T-cell (primary cell): ENCODE measurements around the gene DLX4. TPM values are rescaled to one million over a fixed set of nuclear protein-coding genes. Genes with fewer than 3 reads are reported as not detected.

Source experiments
- ATAC-seq, 4 experiments: fragments of 200-7000 bp in 3 of 4; fragments of 150-1000 bp in 1 of 4; cut with Tn5 transposase; replicated peaks in 1 of 4; 1 replicate in 3 of 4; 2 replicates in 1 of 4; pipeline ENCODE4 v1.10.0; 2021; ENCODE audit warnings: moderate library complexity in 3 of 4, mild to moderate bottlenecking in 2 of 4, moderate number of reproducible peaks in 1 of 4
- CTCF ChIA-PET, 2 donors: fragments of 300-600 bp; sonication (Branson Sonifier 250); formaldehyde crosslinking; loops; one replicate each; lab custom pipeline; 2022; ENCODE audit warnings: antibody characterized with exemption in 2 of 2; lab: Charles Lee
- POLR2A ChIA-PET, 2 donors: fragments of 300-600 bp; sonication (Branson Sonifier 250); formaldehyde crosslinking; loops; one replicate each; lab custom pipeline; 2022; ENCODE audit warnings: antibody characterized with exemption in 2 of 2; lab: Charles Lee
- DNase-seq, 35 experiments: peaks; one replicate each; pipeline versions ENCODE4 v3.0.0 to v3.0.0-alpha.2; 2013 to 2023
- H3K27ac ChIP-seq: one replicate; pipeline ENCODE4 v1.5.1; 2013; ENCODE audit warnings: low read length
- H3K27me3 ChIP-seq, 2 experiments: replicated peaks in 1 of 2; 1 replicate in 1 of 2; 2 replicates in 1 of 2; pipeline versions ENCODE4 v1.6.1 to v1.7.0; 2013; ENCODE audit warnings: low read length in 1 of 2, mixed read lengths in 1 of 2; ENCODE audit not compliant: control insufficient read depth in 2 of 2, insufficient read depth in 2 of 2; ENCODE audit errors: extremely low read depth in 1 of 2
- H3K36me3 ChIP-seq, 2 donors: 1 replicate in 1 of 2; 2 replicates in 1 of 2; pipeline versions ENCODE4 v1.6.1 to v1.7.0; 2013; ENCODE audit warnings: low read length in 1 of 2; ENCODE audit not compliant: control insufficient read depth in 2 of 2, insufficient read depth in 1 of 2; ENCODE audit errors: extremely low read depth in 1 of 2
- H3K4me1 ChIP-seq, 2 experiments: 1 replicate in 1 of 2; 2 replicates in 1 of 2; pipeline versions ENCODE4 v1.6.1 to v1.7.0; 2013; ENCODE audit warnings: low read length in 2 of 2, mixed read lengths in 1 of 2; ENCODE audit not compliant: insufficient read depth in 2 of 2, control insufficient read depth in 1 of 2; ENCODE audit errors: extremely low read depth in 1 of 2
- H3K4me3 ChIP-seq, 2 donors: 1 replicate in 1 of 2; 2 replicates in 1 of 2; pipeline versions ENCODE4 v1.5.1 to v1.7.0; 2013; ENCODE audit warnings: mild to moderate bottlenecking in 2 of 2, low read length in 1 of 2, moderate library complexity in 1 of 2; ENCODE audit not compliant: control insufficient read depth in 1 of 2; ENCODE audit errors: extremely low read depth in 1 of 2
- H3K9me3 ChIP-seq: 2 replicates; pipeline ENCODE4 v1.7.0; 2013
- H3K27ac Mint-ChIP-seq, 2 donors: one replicate each; pipeline ENCODE4 v1.8.0; 2020 to 2021; ENCODE audit warnings: mild to moderate bottlenecking in 2 of 2, mixed read lengths in 2 of 2
- H3K27me3 Mint-ChIP-seq, 2 donors: one replicate each; pipeline ENCODE4 v1.8.0; 2021 to 2022; ENCODE audit warnings: mixed read lengths in 2 of 2
- H3K36me3 Mint-ChIP-seq: one replicate; pipeline ENCODE4 v1.8.0; 2021; ENCODE audit warnings: mixed read lengths
- H3K4me1 Mint-ChIP-seq, 3 donors: one replicate each; pipeline ENCODE4 v1.8.0; 2020 to 2022; ENCODE audit warnings: mixed read lengths in 3 of 3, mild to moderate bottlenecking in 1 of 3
- H3K4me3 Mint-ChIP-seq, 3 donors: one replicate each; pipeline ENCODE4 v1.8.0; 2020 to 2022; ENCODE audit warnings: mild to moderate bottlenecking in 3 of 3, mixed read lengths in 3 of 3, moderate library complexity in 3 of 3
- H3K9me3 Mint-ChIP-seq, 3 donors: one replicate each; pipeline ENCODE4 v1.8.0; 2020 to 2022; ENCODE audit warnings: mixed read lengths in 3 of 3
- WGBS: methylation state at CpG from one replicate; pipeline ENCODE4 v1.1.5; 2013; ENCODE audit warnings: missing lambda C conversion rate; ENCODE audit not compliant: insufficient coverage; 5-methylcytosine and 5-hydroxymethylcytosine counted together
- total RNA-seq, 35 experiments: library from RNA in 6 of 35; stranded (reverse) in 6 of 35; fragments of 120-200 nt in 1 of 35; gene quantifications; one replicate each; pipeline versions ENCODE4 v1.2.1 to v1.2.4 and lab custom pipeline; 2013 to 2026

The DLX4 gene
- total RNA-seq, 5 donors from 2014 or later (not counting 1 experiment from before 2014, with no cell fraction given), result 0.30 to 1.2 (median 0.79) TPM

DNA sequence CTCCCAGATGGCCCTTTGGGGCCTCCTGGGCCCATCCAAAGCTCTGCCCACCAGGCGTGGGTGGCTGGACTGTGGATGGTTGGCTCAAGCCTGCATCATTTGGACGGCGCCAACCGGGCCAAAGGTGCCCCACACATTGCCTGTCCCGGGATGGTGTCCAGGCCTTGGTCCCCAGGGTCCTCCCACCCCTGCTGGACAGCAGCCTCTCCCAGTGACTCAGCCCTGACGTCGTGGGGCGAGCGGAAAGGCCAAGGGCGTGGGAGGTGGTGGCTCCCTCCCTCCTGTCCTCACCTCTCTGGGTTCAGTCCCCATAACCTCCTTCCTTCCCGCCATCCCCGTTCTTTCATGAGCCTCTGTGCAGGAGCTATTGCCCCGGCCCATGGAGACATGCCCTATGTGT, 42.1 kb upstream of the DLX4 start:
- Histone ChIP-seq H3K36me3 (no peaks in the 10 kb centered on the region), H3K4me1 (no peaks in the 10 kb centered on the region), H3K27me3 (peaks cover 2 to 54% of the 10 kb centered on the region in 2 experiments), H3K27ac (no peak overlapping the region), H3K9me3 (no peaks in the 10 kb centered on the region), H3K4me3 (no peak overlapping the region)
- 89% methylated on average over 7 of the region's 13 CpGs for WGBS
- ATAC-seq (no peak), DNase-seq (no peak)
- ChIA-PET POLR2A (interaction anchor here in 1 of 2 donors (0.6 kb wide), 1 partner anchor 416 kb away, joined by 4 read pairs; no protein-coding TSS in a partner anchor), CTCF (no interaction called here)
- H3K27me3 Mint-ChIP-seq, result peaks cover 31 to 47% of the 10 kb centered on the region in 2 donors
- H3K4me3 Mint-ChIP-seq, result no peak overlapping the region
- no peaks in the 10 kb centered on the region for H3K9me3 Mint-ChIP-seq
- H3K36me3 Mint-ChIP-seq, result no peaks in the 10 kb centered on the region
- H3K27ac Mint-ChIP-seq, result no peak overlapping the region
- H3K4me1 Mint-ChIP-seq, result no peaks in the 10 kb centered on the region

DNA sequence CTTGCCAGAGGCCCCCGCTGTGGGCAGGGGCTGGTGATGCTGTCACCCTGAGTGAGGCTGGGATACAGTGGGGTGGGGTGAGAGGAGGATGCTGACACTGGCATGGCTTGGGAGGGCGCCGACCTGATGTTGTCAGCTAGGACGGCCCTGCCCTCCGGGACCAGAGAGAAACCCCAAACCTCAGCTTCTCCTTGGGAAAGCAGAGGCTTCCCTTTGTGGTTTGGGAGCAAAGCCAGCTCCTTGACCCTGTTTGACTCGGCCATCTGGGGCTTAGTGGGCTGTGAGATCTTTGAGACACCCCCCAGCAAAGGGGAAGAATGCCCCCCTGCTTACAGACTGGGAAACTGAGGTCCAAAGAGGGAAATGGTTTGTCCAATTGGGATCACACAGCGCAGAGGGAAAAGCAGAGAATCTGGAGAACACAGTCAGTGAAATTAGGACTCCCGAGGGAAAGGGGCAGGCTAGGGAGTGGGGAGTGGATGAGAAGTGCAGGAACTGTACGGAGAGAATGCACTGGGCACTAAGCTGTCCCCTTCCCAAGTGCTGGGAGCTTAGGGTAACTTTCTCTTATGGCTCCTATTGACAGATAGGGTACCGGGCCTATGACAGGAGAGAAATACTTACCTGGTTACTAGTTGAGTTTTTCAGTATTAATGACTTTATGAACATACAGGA, 40.7 kb upstream of the DLX4 start:
- no peaks in the 10 kb centered on the region for H3K9me3 Mint-ChIP-seq
- H3K36me3 Mint-ChIP-seq, result no peaks in the 10 kb centered on the region
- no peak overlapping the region for H3K27ac Mint-ChIP-seq
- H3K27me3 ChIP-seq, result peaks cover 2 to 68% of the 10 kb centered on the region in 2 experiments
- no peaks in the 10 kb centered on the region for H3K4me1 Mint-ChIP-seq
- WGBS, result 18% methylated on average over 8 of the region's 10 CpGs
- ATAC-seq, result no peak
- no peak overlapping the region for H3K4me3 Mint-ChIP-seq
- no peaks in the 10 kb centered on the region for H3K36me3 ChIP-seq
- DNase-seq, result no peak
- POLR2A ChIA-PET, result no interaction called here
- no peak overlapping the region for H3K27ac ChIP-seq
- no peaks in the 10 kb centered on the region for H3K4me1 ChIP-seq
- peaks cover 23 to 38% of the 10 kb centered on the region in 2 donors for H3K27me3 Mint-ChIP-seq
- CTCF ChIA-PET, result no interaction called here
- H3K9me3 ChIP-seq, result no peaks in the 10 kb centered on the region
- H3K4me3 ChIP-seq, result no peak overlapping the region

- ATAC-seq, result no peak
- ChIA-PET CTCF (no interaction called here), POLR2A (no interaction called here)
- no peak for DNase-seq
- Mint-ChIP-seq H3K4me1 (no peaks in the 10 kb centered on the region), H3K27ac (no peak overlapping the region), H3K36me3 (no peaks in the 10 kb centered on the region), H3K27me3 (peaks cover 24 to 41% of the 10 kb centered on the region in 2 donors), H3K9me3 (no peaks in the 10 kb centered on the region), H3K4me3 (no peak overlapping the region)
- no peaks in the 10 kb centered on the region for H3K9me3 ChIP-seq
- H3K27me3 ChIP-seq, result peaks cover 2 to 61% of the 10 kb centered on the region in 2 experiments
- no peaks in the 10 kb centered on the region for H3K36me3 ChIP-seq
- no peak overlapping the region for H3K4me3 ChIP-seq
- WGBS, result 72% methylated on average over 2 of the region's 6 CpGs
- H3K4me1 ChIP-seq, result no peaks in the 10 kb centered on the region
- H3K27ac ChIP-seq, result no peak overlapping the region
Observed at GRCh38 chr17:49928837-49929475, 40.0 kb upstream of the DLX4 start.

DNA sequence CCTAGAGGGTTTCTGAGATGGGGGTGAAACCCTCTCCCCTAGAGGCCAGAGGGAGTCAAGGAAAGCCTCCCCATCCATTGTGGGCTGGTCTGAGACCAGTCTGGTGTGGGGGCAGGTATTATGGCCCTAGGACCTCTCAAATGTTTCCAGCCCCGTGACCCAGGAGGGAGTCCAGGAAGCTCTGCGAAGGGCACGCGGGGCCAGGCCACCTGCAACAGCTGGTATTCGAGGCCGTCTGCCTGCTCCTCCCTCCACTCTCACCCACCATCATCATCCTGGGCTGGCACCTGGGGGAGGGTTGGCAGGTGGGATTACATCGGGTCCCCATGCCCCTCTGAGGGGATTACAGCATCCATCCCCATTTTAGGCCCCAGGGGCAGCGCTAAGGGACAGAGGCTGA, 38.1 kb upstream of the DLX4 start:
- Histone ChIP-seq H3K36me3 (no peaks in the 10 kb centered on the region), H3K4me3 (no peak overlapping the region), H3K4me1 (no peaks in the 10 kb centered on the region), H3K27me3 (peaks cover 2 to 73% of the 10 kb centered on the region in 2 experiments), H3K9me3 (no peaks in the 10 kb centered on the region), H3K27ac (no peak overlapping the region)
- Mint-ChIP-seq H3K27me3 (peaks cover 27 to 49% of the 10 kb centered on the region in 2 donors), H3K4me3 (no peak overlapping the region), H3K9me3 (no peaks in the 10 kb centered on the region), H3K36me3 (no peaks in the 10 kb centered on the region), H3K4me1 (no peaks in the 10 kb centered on the region), H3K27ac (no peak overlapping the region)
- no CpG with 5 or more reads among the region's 8 CpGs for WGBS
- POLR2A ChIA-PET, result no interaction called here
- CTCF ChIA-PET, result no interaction called here
- DNase-seq, result no peak
- ATAC-seq, result no peak

DNA sequence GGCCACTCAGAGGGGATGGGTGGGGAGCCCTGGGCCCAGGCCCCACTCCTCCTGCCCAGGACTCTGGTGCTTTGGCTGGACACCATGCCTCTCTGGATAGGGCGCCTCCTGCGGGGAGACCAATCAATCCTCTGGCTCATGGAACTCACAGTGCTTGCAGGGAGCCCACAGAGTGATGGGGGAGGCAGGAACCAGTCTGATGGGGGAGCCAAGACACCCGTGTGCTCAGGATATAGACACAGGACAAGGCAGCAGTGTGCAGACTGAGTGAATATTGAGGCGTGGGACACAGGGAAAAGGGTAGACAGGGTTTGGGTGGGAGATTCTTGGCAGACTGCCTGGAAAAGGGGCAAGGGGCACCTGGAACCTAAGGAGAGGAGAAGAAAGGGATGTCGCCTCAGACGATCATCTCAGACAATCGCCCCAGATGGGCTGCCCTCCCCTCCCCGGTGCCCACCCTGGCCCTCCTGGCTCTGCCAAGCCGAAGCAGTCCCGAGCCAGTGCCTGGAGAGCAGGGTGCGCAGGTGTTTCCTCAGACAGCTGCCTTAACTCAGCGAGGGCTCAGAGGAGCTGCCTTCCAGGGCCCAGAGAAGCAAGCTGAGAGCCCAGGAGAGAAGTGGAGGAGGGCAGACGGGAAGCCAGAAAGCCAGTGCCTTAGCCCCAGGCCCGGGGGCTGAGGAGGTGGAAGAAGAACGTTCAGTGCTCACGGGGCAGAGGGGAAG, 37.4 kb upstream of the DLX4 start:
- no peaks in the 10 kb centered on the region for H3K36me3 ChIP-seq
- Mint-ChIP-seq H3K4me3 (no peak overlapping the region), H3K36me3 (no peaks in the 10 kb centered on the region), H3K27me3 (peaks cover 33 to 53% of the 10 kb centered on the region in 2 donors), H3K27ac (no peak overlapping the region), H3K9me3 (no peaks in the 10 kb centered on the region), H3K4me1 (no peaks in the 10 kb centered on the region)
- no peak overlapping the region for H3K27ac ChIP-seq
- ChIA-PET CTCF (no interaction called here), POLR2A (no interaction called here)
- H3K4me1 ChIP-seq, result no peaks in the 10 kb centered on the region
- H3K9me3 ChIP-seq, result no peaks in the 10 kb centered on the region
- 32% methylated on average over 8 of the region's 16 CpGs for WGBS
- DNase-seq, result no peak
- peaks cover 2 to 74% of the 10 kb centered on the region in 2 experiments for H3K27me3 ChIP-seq
- ATAC-seq, result no peak
- H3K4me3 ChIP-seq, result no peak overlapping the region

GRCh38 chr17:49932138-49932723, 36.8 kb upstream of the DLX4 start:
- Mint-ChIP-seq H3K27me3 (peaks cover 34 to 52% of the 10 kb centered on the region in 2 donors), H3K27ac (no peak overlapping the region), H3K36me3 (no peaks in the 10 kb centered on the region), H3K4me1 (no peaks in the 10 kb centered on the region), H3K4me3 (no peak overlapping the region), H3K9me3 (no peaks in the 10 kb centered on the region)
- ATAC-seq (no peak), DNase-seq (no peak)
- Histone ChIP-seq H3K36me3 (no peaks in the 10 kb centered on the region), H3K27ac (no peak overlapping the region), H3K9me3 (no peaks in the 10 kb centered on the region), H3K4me3 (no peak overlapping the region), H3K27me3 (peaks cover 2 to 68% of the 10 kb centered on the region in 2 experiments), H3K4me1 (no peaks in the 10 kb centered on the region)
- CTCF ChIA-PET, result no interaction called here
- WGBS, result 88% methylated on average over 12 of the region's 17 CpGs
- POLR2A ChIA-PET, result no interaction called here
